K562 (cell line): ENCODE measurements around the gene ANKRD34A. TPM values are rescaled to one million over a fixed set of nuclear protein-coding genes. Genes with fewer than 3 reads are reported as not detected.

Experiments
- BRF1 ChIP-seq: IDR thresholded peaks from 3 replicates; pipeline ENCODE4 v1.6.1; 2011; ENCODE audit warnings: borderline replicate concordance, mild to moderate bottlenecking; ENCODE audit not compliant: insufficient read length; ENCODE audit errors: extremely low read depth
- CCNT2 ChIP-seq: IDR thresholded peaks from 2 replicates; pipeline ENCODE4 v1.6.1; 2011; ENCODE audit warnings: borderline replicate concordance, low read depth, mild to moderate bottlenecking, moderate library complexity, mixed read lengths, low read length; ENCODE audit not compliant: insufficient read length; ENCODE audit errors: extremely low read depth
- CHD4 ChIP-seq: fragments of 200-600 bp; sonication (generic); IDR thresholded peaks from 3 replicates; pipeline ENCODE4 v1.6.1; 2012; ENCODE audit warnings: low read depth, mild to moderate bottlenecking, mixed read lengths, low read length, inconsistent platforms; ENCODE audit not compliant: insufficient read depth, insufficient replicate concordance, poor library complexity, severe bottlenecking
- CSDE1 ChIP-seq, 2 experiments: fragments of 450-650 bp; IDR thresholded peaks; 2 replicates each; pipeline ENCODE4 v1.6.1; 2016; ENCODE audit warnings: mild to moderate bottlenecking in 1 of 2
- ERF ChIP-seq: fragments of 450-650 bp; formaldehyde crosslinking; IDR thresholded peaks from 2 replicates; pipeline ENCODE4 v1.4.0; 2020; ENCODE audit warnings: mild to moderate bottlenecking, mixed read lengths
- FUS ChIP-seq: fragments of 200-400 bp; formaldehyde crosslinking; optimal IDR thresholded peaks from 2 replicates; pipeline ENCODE3; 2017; ENCODE audit warnings: low read depth, low read length
- HNRNPH1 ChIP-seq: fragments of 200-400 bp; formaldehyde crosslinking; optimal IDR thresholded peaks from 2 replicates; pipeline ENCODE3; 2017; ENCODE audit warnings: low read depth, mild to moderate bottlenecking, low read length, moderate library complexity
- ID3 ChIP-seq, 2 experiments: fragments of 250-450 bp in 1 of 2; fragments of 450-650 bp in 1 of 2; sonication (Bioruptor Pico) in 1 of 2; IDR thresholded peaks; 2 replicates each; pipeline versions ENCODE4 v1.6.1 to v1.8.0; 2016 to 2021; ENCODE audit warnings: mild to moderate bottlenecking in 2 of 2, moderate library complexity in 2 of 2, missing compliant biosample characterization in 1 of 2, missing genetic modification characterization in 1 of 2
- KDM5B ChIP-seq: fragments of 200-600 bp; sonication (generic); IDR thresholded peaks from 2 replicates; pipeline ENCODE4 v1.6.1; 2012; ENCODE audit warnings: low read depth, mild to moderate bottlenecking, moderate library complexity, low read length, control low read depth, inconsistent platforms; ENCODE audit not compliant: insufficient replicate concordance
- LEF1 ChIP-seq: fragments of 450-650 bp; IDR thresholded peaks from 2 replicates; pipeline ENCODE4 v1.6.1; 2016; ENCODE audit warnings: mild to moderate bottlenecking
- MAFK ChIP-seq: IDR thresholded peaks from 2 replicates; pipeline ENCODE4 v1.6.1; 2011; ENCODE audit warnings: low read length, improper control_type of control experiment
- MCM5 ChIP-seq: fragments of 450-650 bp; IDR thresholded peaks from 2 replicates; pipeline ENCODE4 v1.6.1; 2016; ENCODE audit warnings: low read depth
- NEUROD1 ChIP-seq: fragments of 150-350 bp; IDR thresholded peaks from 2 replicates; pipeline ENCODE4 v1.6.1; 2014; ENCODE audit warnings: borderline replicate concordance, low read length, low read depth; ENCODE audit not compliant: partially characterized antibody
- SMAD1 ChIP-seq: fragments of 150-350 bp; IDR thresholded peaks from 2 replicates; pipeline ENCODE4 v1.6.1; 2014; ENCODE audit warnings: low read length, low read depth; ENCODE audit not compliant: partially characterized antibody
- SRSF3 ChIP-seq: fragments of 200-400 bp; formaldehyde crosslinking; IDR thresholded peaks from 2 replicates; pipeline ENCODE4 v1.6.1; 2016; ENCODE audit warnings: mild to moderate bottlenecking, low read length, moderate library complexity; ENCODE audit not compliant: insufficient read depth
- SRSF9 ChIP-seq: fragments of 200-400 bp; formaldehyde crosslinking; IDR thresholded peaks from 2 replicates; pipeline ENCODE4 v1.6.1; 2017; ENCODE audit warnings: low read depth, low read length, borderline replicate concordance
- THAP12 ChIP-seq: fragments of 250-450 bp; sonication (Bioruptor Pico); IDR thresholded peaks from 2 replicates; pipeline ENCODE4 v1.9.0; 2021; ENCODE audit warnings: mild to moderate bottlenecking, inconsistent platforms
- ZNF316 ChIP-seq: fragments of 450-650 bp; IDR thresholded peaks from 2 replicates; pipeline ENCODE4 v1.6.1; 2016
- ZNF41 ChIP-seq: fragments of 250-450 bp; sonication (Bioruptor Pico); conservative IDR thresholded peaks from 2 replicates; pipeline ENCODE4 v1.4.0; 2020; ENCODE audit warnings: mild to moderate bottlenecking
- ZSCAN32 ChIP-seq: fragments of 450-650 bp; formaldehyde crosslinking; IDR thresholded peaks from 2 replicates; pipeline ENCODE4 v1.4.0; 2020; ENCODE audit warnings: mild to moderate bottlenecking, moderate library complexity
- polyA plus RNA-seq, 8 experiments: library from polyadenylated mRNA; depleted of rRNA in 4 of 8; stranded (reverse) in 5 of 8; unstranded in 3 of 8; fragments of >200 nt; fragmentation: Nextera tagmentation in 2 of 8; fragmentation: Illumina TruSeq in 1 of 8; extraction: Ambion mirVana in 2 of 8; extraction: Trizol in 1 of 8; gene quantifications; 2 replicates each; pipeline versions ENCODE4 v1.2.1 to v1.2.3, GENCODE V29; 2011 to 2014; ENCODE audit warnings: inconsistent platforms in 1 of 8, missing spikeins in 1 of 8
- total RNA-seq, 7 experiments: library from RNA; depleted of rRNA in 6 of 7; stranded (reverse); fragments of >200 nt in 6 of 7; fragmentation: Illumina TruSeq in 2 of 7; extraction: Trizol in 2 of 7; gene quantifications; 2 replicates each; pipeline versions ENCODE4 v1.2.1 to v1.2.3, GENCODE V29; 2011 to 2021; ENCODE audit warnings: low replicate concordance in 1 of 7
- TF ChIP-seq, protein P1 (sequence below): IDR thresholded peaks from 2 replicates; pipeline ENCODE4 v1.6.1; 2016; ENCODE audit warnings: missing genetic modification characterization, missing compliant biosample characterization
- TF ChIP-seq, protein P2 (sequence below): fragments of 450-650 bp; IDR thresholded peaks from 2 replicates; pipeline ENCODE4 v1.6.1; 2016; ENCODE audit warnings: low read depth, mild to moderate bottlenecking, moderate library complexity
- TF ChIP-seq, protein P3 (sequence below): IDR thresholded peaks from 3 replicates; pipeline ENCODE4 v1.6.1; 2011; ENCODE audit warnings: borderline replicate concordance, mild to moderate bottlenecking; ENCODE audit not compliant: insufficient read length, insufficient read depth

The ANKRD34A gene
- total and polyA plus RNA-seq, 9 of the 15 experiments (the other 6 are each of a cell fraction or from before 2014, with no cell fraction given) = 0.06 to 1.6 (median 0.43) TPM

- TF ChIP-seq CCNT2 = no peak
- no peak for TF ChIP-seq HNRNPH1
- no peak for TF ChIP-seq CSDE1 (IDR thresholded peaks at IDR 0.05)
- TF ChIP-seq FUS = no peak
- TF ChIP-seq LEF1 = no peak
- no peak for TF ChIP-seq MAFK
- TF ChIP-seq, protein P1, sequence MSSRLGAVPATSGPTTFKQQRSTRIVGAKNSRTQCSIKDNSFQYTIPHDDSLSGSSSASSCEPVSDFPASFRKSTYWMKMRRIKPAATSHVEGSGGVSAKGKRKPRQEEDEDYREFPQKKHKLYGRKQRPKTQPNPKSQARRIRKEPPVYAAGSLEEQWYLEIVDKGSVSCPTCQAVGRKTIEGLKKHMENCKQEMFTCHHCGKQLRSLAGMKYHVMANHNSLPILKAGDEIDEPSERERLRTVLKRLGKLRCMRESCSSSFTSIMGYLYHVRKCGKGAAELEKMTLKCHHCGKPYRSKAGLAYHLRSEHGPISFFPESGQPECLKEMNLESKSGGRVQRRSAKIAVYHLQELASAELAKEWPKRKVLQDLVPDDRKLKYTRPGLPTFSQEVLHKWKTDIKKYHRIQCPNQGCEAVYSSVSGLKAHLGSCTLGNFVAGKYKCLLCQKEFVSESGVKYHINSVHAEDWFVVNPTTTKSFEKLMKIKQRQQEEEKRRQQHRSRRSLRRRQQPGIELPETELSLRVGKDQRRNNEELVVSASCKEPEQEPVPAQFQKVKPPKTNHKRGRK (tag) = no peak
- no peak for TF ChIP-seq ID3 (CRISPR knock-in tag; IDR thresholded peaks at IDR 0.05)
- TF ChIP-seq ID3 (tag; IDR thresholded peaks at IDR 0.05) = no peak
- no peak for TF ChIP-seq KDM5B
- TF ChIP-seq NEUROD1 = no peak
- no peak for TF ChIP-seq SRSF3
- no peak for TF ChIP-seq BRF1
- TF ChIP-seq SMAD1 = peak; percentile 74
- TF ChIP-seq, protein P2, sequence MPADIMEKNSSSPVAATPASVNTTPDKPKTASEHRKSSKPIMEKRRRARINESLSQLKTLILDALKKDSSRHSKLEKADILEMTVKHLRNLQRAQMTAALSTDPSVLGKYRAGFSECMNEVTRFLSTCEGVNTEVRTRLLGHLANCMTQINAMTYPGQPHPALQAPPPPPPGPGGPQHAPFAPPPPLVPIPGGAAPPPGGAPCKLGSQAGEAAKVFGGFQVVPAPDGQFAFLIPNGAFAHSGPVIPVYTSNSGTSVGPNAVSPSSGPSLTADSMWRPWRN = no peak
- TF ChIP-seq CHD4 = no peak
- TF ChIP-seq ZNF41 (CRISPR knock-in tag) = no peak
- TF ChIP-seq, protein P3, sequence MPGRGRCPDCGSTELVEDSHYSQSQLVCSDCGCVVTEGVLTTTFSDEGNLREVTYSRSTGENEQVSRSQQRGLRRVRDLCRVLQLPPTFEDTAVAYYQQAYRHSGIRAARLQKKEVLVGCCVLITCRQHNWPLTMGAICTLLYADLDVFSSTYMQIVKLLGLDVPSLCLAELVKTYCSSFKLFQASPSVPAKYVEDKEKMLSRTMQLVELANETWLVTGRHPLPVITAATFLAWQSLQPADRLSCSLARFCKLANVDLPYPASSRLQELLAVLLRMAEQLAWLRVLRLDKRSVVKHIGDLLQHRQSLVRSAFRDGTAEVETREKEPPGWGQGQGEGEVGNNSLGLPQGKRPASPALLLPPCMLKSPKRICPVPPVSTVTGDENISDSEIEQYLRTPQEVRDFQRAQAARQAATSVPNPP = no peak
- no peak for TF ChIP-seq SRSF9
- TF ChIP-seq ERF (CRISPR knock-in tag) = 0 out of 2 replicates have a peak, but pooled peaks have one; percentile 11
- TF ChIP-seq ZSCAN32 (CRISPR knock-in tag) = peak; percentile 39; the same call in 1 of the 2 replicates
- TF ChIP-seq THAP12 (CRISPR knock-in tag) = no peak
- TF ChIP-seq MCM5 = no peak
- TF ChIP-seq ZNF316 = no peak
These were observed 28.1 kb upstream of the ANKRD34A start (continued) for GRCh38 chr1:145992502-145992936.
